HepG2 (cell line): Measurements from ENCODE around the gene EPHA3. TPM values are rescaled to one million over a fixed set of nuclear protein-coding genes. Genes with fewer than 3 reads are reported as not detected.

Source experiments
- ATAC-seq: fragments of 200-7000 bp; cut with Tn5 transposase; 3 replicates; pipeline ENCODE4 v1.9.1; 2020; ENCODE audit warnings: mild to moderate bottlenecking, moderate library complexity
- BruUV-seq: library from RNA; stranded (reverse); fragments of 400-500 nt; replicated peaks from 2 replicates; lab custom pipeline; 2021; lab: Mats Ljungman, UMichigan
- CTCF ChIA-PET: fragments of 300-600 bp; formaldehyde crosslinking; extraction: SDS; loops from one replicate; lab custom pipeline; 2021; ENCODE audit warnings: low total read pairs, inconsistent platforms, low intra/inter-chr PET ratio; lab: Yijun Ruan, JAX
- POLR2A ChIA-PET: fragments of 350-600 bp; sonication (Branson Sonifier 250); formaldehyde crosslinking; loops from one replicate; lab custom pipeline; 2020; ENCODE audit warnings: antibody characterized with exemption, inconsistent platforms; lab: Yijun Ruan, JAX
- DNase-seq: peaks from one replicate; pipeline ENCODE4 v3.0.0-alpha.2; 2015; ENCODE audit warnings: low spot score
- FAIRE-seq: peaks from 3 replicates; lab custom pipeline; 2011; peaks lifted over from hg19 to GRCh38; lab: Jason Lieb, UNC
- H2AFZ ChIP-seq: one replicate; pipeline ENCODE4 v1.6.1; 2011; ENCODE audit warnings: low read length, inconsistent platforms
- H3K27ac ChIP-seq: fragments of 300-600 bp; 3 replicates; pipeline ENCODE4 v1.8.0; 2011; ENCODE audit warnings: mixed run types, mild to moderate bottlenecking, mixed read lengths, low read length, inconsistent platforms; ENCODE audit not compliant: insufficient read depth; ENCODE audit errors: extremely low read length
- H3K27me3 ChIP-seq, 2 experiments: fragments of 200-600 bp in 1 of 2; 2 replicates in 1 of 2; 3 replicates in 1 of 2; pipeline versions ENCODE4 v1.6.0 to v1.8.0; 2011; ENCODE audit warnings: low read length in 2 of 2, mild to moderate bottlenecking in 2 of 2, moderate library complexity in 2 of 2, inconsistent platforms in 1 of 2; ENCODE audit not compliant: insufficient read depth in 2 of 2, control insufficient read depth in 1 of 2
- H3K36me3 ChIP-seq, 2 experiments: fragments of 200-600 bp in 1 of 2; replicated peaks in 1 of 2; 2 replicates in 1 of 2; 3 replicates in 1 of 2; pipeline versions ENCODE4 v1.5.1 to v1.8.0; 2011; ENCODE audit warnings: low read length in 2 of 2, inconsistent platforms in 1 of 2; ENCODE audit not compliant: insufficient read depth in 2 of 2, control insufficient read depth in 1 of 2
- H3K4me1 ChIP-seq: 2 replicates; pipeline ENCODE4 v1.5.1; 2012; ENCODE audit warnings: low read length, inconsistent platforms; ENCODE audit not compliant: insufficient read depth
- H3K4me2 ChIP-seq: 2 replicates; pipeline ENCODE4 v1.6.0; 2011; ENCODE audit warnings: low read depth, low read length, inconsistent platforms
- H3K4me3 ChIP-seq, 3 experiments: fragments of 200-600 bp in 1 of 3; sonication (generic), shearing (Covaris generic) in 1 of 3; replicated peaks in 1 of 3; 2 replicates each; pipeline ENCODE4 v1.5.1; 2011 to 2016; ENCODE audit warnings: low read length in 3 of 3, inconsistent platforms in 2 of 3, low read depth in 2 of 3, mild to moderate bottlenecking in 2 of 3, control low read depth in 1 of 3, mixed read lengths in 1 of 3; ENCODE audit not compliant: insufficient read depth in 1 of 3
- H3K79me2 ChIP-seq: one replicate; pipeline ENCODE4 v1.6.1; 2011; ENCODE audit warnings: low read length, inconsistent platforms; ENCODE audit not compliant: insufficient read depth
- H3K9ac ChIP-seq: 2 replicates; pipeline ENCODE4 v1.6.0; 2011; ENCODE audit warnings: mild to moderate bottlenecking, low read depth, low read length, inconsistent platforms; ENCODE audit not compliant: insufficient read depth
- H3K9me3 ChIP-seq: 2 replicates; pipeline ENCODE4 v1.5.1; 2012; ENCODE audit warnings: mild to moderate bottlenecking, low read length
- H4K20me1 ChIP-seq: 2 replicates; pipeline ENCODE4 v1.6.0; 2011; ENCODE audit warnings: inconsistent platforms, mild to moderate bottlenecking, low read length, moderate library complexity; ENCODE audit not compliant: insufficient read depth
- GPBP1L1 ChIP-seq: sonication (generic); formaldehyde crosslinking; IDR thresholded peaks from 2 replicates; pipeline ENCODE4 v1.5.0; 2020; ENCODE audit warnings: mild to moderate bottlenecking, missing genetic modification reagents
- MAX ChIP-seq: IDR thresholded peaks from 2 replicates; pipeline ENCODE4 v1.6.1; 2012; ENCODE audit warnings: inconsistent platforms
- NCOA2 ChIP-seq: sonication (generic); formaldehyde crosslinking; IDR thresholded peaks from 2 replicates; pipeline ENCODE4 v1.8.0; 2022; ENCODE audit warnings: inconsistent platforms
- NCOA5 ChIP-seq: sonication (generic); formaldehyde crosslinking; IDR thresholded peaks from 2 replicates; pipeline ENCODE4 v1.4.0; 2020; ENCODE audit warnings: missing genetic modification reagents
- NFE2L1 ChIP-seq: sonication (generic); formaldehyde crosslinking; IDR thresholded peaks from 2 replicates; pipeline ENCODE4 v1.4.0; 2020; ENCODE audit warnings: missing genetic modification reagents, mild to moderate bottlenecking, borderline replicate concordance
- SMAD1 ChIP-seq: sonication (generic); formaldehyde crosslinking; IDR thresholded peaks from 2 replicates; pipeline ENCODE4 v1.4.0; 2020; ENCODE audit warnings: missing genetic modification reagents, low read depth, mild to moderate bottlenecking, borderline replicate concordance
- TERF1 ChIP-seq: sonication (generic); formaldehyde crosslinking; IDR thresholded peaks from 2 replicates; pipeline ENCODE4 v1.8.0; 2022; ENCODE audit warnings: mild to moderate bottlenecking, missing genetic modification reagents, moderate library complexity
- WGBS: methylation state at CpG from one replicate; pipeline ENCODE4 v1.1.6; 2017; ENCODE audit warnings: low lambda C conversion rate; 5-methylcytosine and 5-hydroxymethylcytosine counted together
- in situ Hi-C: cut with HindIII; loops from 2 replicates; pipeline ENCODE4 v1.10.0; 2017; ENCODE audit warnings: low pct_unique_long_range_greater_than_20kb; ENCODE audit not compliant: extremely low pct_ligation_motif_present
- intact Hi-C: fragments of 100-400 bp; cut with micrococcal nuclease; formaldehyde crosslinking; loops from one replicate; pipeline ENCODE4 v1.10.0; 2022; ENCODE audit not compliant: unreplicated experiment
- polyA plus RNA-seq, 8 experiments: library from polyadenylated mRNA; depleted of rRNA in 3 of 8; stranded (reverse) in 7 of 8; unstranded in 1 of 8; fragments of >200 nt; fragmentation: Illumina TruSeq in 4 of 8; extraction: Trizol in 4 of 8; gene quantifications; 2 replicates each; pipeline versions ENCODE4 v1.2.1 to v1.2.3, GENCODE V29; 2011 to 2016; ENCODE audit warnings: low read depth in 4 of 8, missing spikeins in 1 of 8, mixed read lengths in 1 of 8; ENCODE audit not compliant: insufficient read depth in 1 of 8
- total RNA-seq, 5 experiments: library from RNA; depleted of rRNA; stranded (reverse); fragments of >200 nt; fragmentation: Illumina TruSeq; extraction: Trizol; gene quantifications; 2 replicates each; pipeline ENCODE4 v1.2.3, GENCODE V29; 2016; ENCODE audit warnings: low read depth in 1 of 5

Gene EPHA3
- total and polyA plus RNA-seq, 2 of the 13 experiments (the other 11 are each of a cell fraction or from before 2014, with no cell fraction given) = 0.01 TPM; not detected in 1

DNA sequence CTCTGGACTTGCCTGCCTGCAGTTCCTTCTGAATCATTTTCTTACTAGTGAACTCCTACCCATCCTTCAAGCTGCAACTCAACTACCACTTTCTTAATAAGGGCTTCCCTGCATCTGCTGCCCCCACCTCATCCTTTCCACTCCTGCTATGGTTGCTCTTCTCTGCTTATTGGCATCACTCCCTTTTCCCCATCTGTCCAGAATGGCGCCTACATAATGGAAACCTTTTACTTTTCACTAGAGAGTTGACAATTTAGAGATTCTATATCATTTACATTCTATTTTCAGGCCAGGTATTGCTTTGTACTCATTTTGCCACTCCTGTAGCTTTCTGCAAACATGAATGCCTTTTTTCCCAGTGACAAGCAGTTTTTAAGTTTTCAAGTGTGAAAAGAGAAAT is 1.9 kb upstream of the EPHA3 start (continued):
- no peak for TF ChIP-seq GPBP1L1 (CRISPR knock-in tag)
- no peak for TF ChIP-seq SMAD1 (CRISPR knock-in tag)
- TF ChIP-seq MAX = no peak
- no peak for TF ChIP-seq NCOA5 (CRISPR knock-in tag)
- TF ChIP-seq TERF1 (CRISPR knock-in tag) = no peak

- no peaks in the 10 kb centered on the region for H3K36me3 ChIP-seq
- no peaks in the 10 kb centered on the region for H3K9me3 ChIP-seq
- no peak overlapping the region for H3K9ac ChIP-seq
- H3K79me2 ChIP-seq = no peaks in the 10 kb centered on the region
- H2AFZ ChIP-seq = no peak overlapping the region
- no peaks in the 10 kb centered on the region for H4K20me1 ChIP-seq
- no peak overlapping the region for H3K4me3 ChIP-seq
- no peak for ATAC-seq
- TF ChIP-seq NCOA2 (CRISPR knock-in tag) (no peak), NFE2L1 (no peak)
- ChIA-PET POLR2A (no interaction called here), CTCF (no interaction called here)
- H3K4me1 ChIP-seq = peaks cover 12% of the 10 kb centered on the region; the same call in 1 of the 2 replicates
- intact Hi-C loops (loop anchor here (10.0 kb wide), 1 partner anchor 747 kb away; no protein-coding TSS in a partner anchor), in situ Hi-C loops (no loop called here)
- BruUV-seq = no TSS peak
- DNase-seq = no peak
- H3K4me2 ChIP-seq = no peak overlapping the region
- FAIRE-seq = no peak
- H3K27me3 ChIP-seq = peaks cover 0 to 8% of the 10 kb centered on the region in 2 experiments; a peak in 1 of 5 replicates
- H3K27ac ChIP-seq = no peak overlapping the region
- WGBS = 55% methylated on average over 5 of the region's 5 CpGs
Measured at GRCh38 chr3:89108291-89108550, 800 bp downstream of the EPHA3 start.
